ENCODE results near the gene FRMPD4.
A peak's percentile ranks its signal among the peaks of the same experiment; 100 is the strongest.

The FRMPD4 gene

GRCh38 chrX:12210196-12210815 lies 72.0 kb downstream of the FRMPD4 start:
- FAIRE-seq (no peak), DNase-seq (ENCODE audit: insufficient read length, low spot score) (peak; percentile 8)

- DNase-seq (ENCODE audit: insufficient read length, low spot score) (peak; percentile 7), FAIRE-seq (no peak)
These were observed 72.7 kb downstream of the FRMPD4 start for GRCh38 chrX:12210971-12211370.

GRCh38 chrX:12223650-12224049 lies 85.4 kb downstream of the FRMPD4 start:
- FAIRE-seq (no peak), DNase-seq (ENCODE audit: insufficient read length, low spot score) (no peak)

GRCh38 chrX:12225107-12225506 lies 86.8 kb downstream of the FRMPD4 start:
- FAIRE-seq, result no peak
- DNase-seq (ENCODE audit: insufficient read length, low spot score), result no peak

- no peak for FAIRE-seq
These were observed 89.3 kb downstream of the FRMPD4 start for GRCh38 chrX:12227412-12228041.

GRCh38 chrX:12228862-12229261 lies 90.6 kb downstream of the FRMPD4 start:
- FAIRE-seq, result no peak

More at GRCh38 chrX:12227412-12228041, 89.3 kb downstream of the FRMPD4 start:
- DNase-seq (ENCODE audit: insufficient read length, low spot score), result no peak

GRCh38 chrX:12229986-12230385 lies 91.7 kb downstream of the FRMPD4 start:
- no peak for FAIRE-seq

More at GRCh38 chrX:12228862-12229261, 90.6 kb downstream of the FRMPD4 start:
- no peak for DNase-seq (ENCODE audit: insufficient read length, low spot score)

GRCh38 chrX:12234534-12235329 lies 96.5 kb downstream of the FRMPD4 start:
- FAIRE-seq (no peak), DNase-seq (ENCODE audit: insufficient read length, low spot score) (no peak)

More at GRCh38 chrX:12229986-12230385, 91.7 kb downstream of the FRMPD4 start:
- no peak for DNase-seq (ENCODE audit: insufficient read length, low spot score)

- FAIRE-seq, result no peak
These were observed 97.9 kb downstream of the FRMPD4 start for GRCh38 chrX:12236156-12236555.

GRCh38 chrX:12237131-12237530 lies 98.9 kb downstream of the FRMPD4 start:
- DNase-seq (ENCODE audit: insufficient read length, low spot score) (no peak), FAIRE-seq (no peak)

More at GRCh38 chrX:12236156-12236555, 97.9 kb downstream of the FRMPD4 start:
- DNase-seq (ENCODE audit: insufficient read length, low spot score), result no peak

GRCh38 chrX:12237771-12238170 lies 99.5 kb downstream of the FRMPD4 start:
- no peak for DNase-seq (ENCODE audit: insufficient read length, low spot score)
- no peak for FAIRE-seq

GRCh38 chrX:12239356-12240082 lies 101.2 kb downstream of the FRMPD4 start:
- no peak for FAIRE-seq
- no peak for DNase-seq (ENCODE audit: insufficient read length, low spot score)

GRCh38 chrX:12240491-12240890 lies 102.2 kb downstream of the FRMPD4 start:
- DNase-seq (ENCODE audit: insufficient read length, low spot score) (no peak), FAIRE-seq (no peak)

- no peak for DNase-seq (ENCODE audit: insufficient read length, low spot score)
- FAIRE-seq, result no peak
These were observed 102.8 kb downstream of the FRMPD4 start for GRCh38 chrX:12241026-12241425.

GRCh38 chrX:12245650-12246645 lies 107.7 kb downstream of the FRMPD4 start:
- DNase-seq (ENCODE audit: insufficient read length, low spot score) (no peak), FAIRE-seq (no peak)

GRCh38 chrX:12249997-12250396 lies 111.7 kb downstream of the FRMPD4 start:
- DNase-seq (ENCODE audit: insufficient read length, low spot score), result no peak

GRCh38 chrX:12263211-12263610 lies 124.9 kb downstream of the FRMPD4 start:
- no peak for DNase-seq (ENCODE audit: insufficient read length, low spot score)
- FAIRE-seq, result no peak

More at GRCh38 chrX:12249997-12250396, 111.7 kb downstream of the FRMPD4 start:
- no peak for FAIRE-seq

- no peak for DNase-seq (ENCODE audit: insufficient read length, low spot score)
These were observed 131.2 kb downstream of the FRMPD4 start for GRCh38 chrX:12269484-12269883.

GRCh38 chrX:12278151-12278550 lies 139.9 kb downstream of the FRMPD4 start:
- no peak for FAIRE-seq
- DNase-seq (ENCODE audit: insufficient read length, low spot score), result no peak

More at GRCh38 chrX:12269484-12269883, 131.2 kb downstream of the FRMPD4 start:
- no peak for FAIRE-seq

- FAIRE-seq (no peak), DNase-seq (ENCODE audit: insufficient read length, low spot score) (no peak)
These were observed 144.7 kb downstream of the FRMPD4 start for GRCh38 chrX:12282991-12283390.

Data from HTR-8/SVneo (cell line).